HG03571 (cell line): ENCODE measurements around the gene PRAC1.
"Not testable (repeated sequence)": the region's sequence is repeated elsewhere in the genome, so short reads cannot be mapped to it uniquely, and the experiment has no call there.

Experiments used
- ATAC-seq: cut with Tn5 transposase; IDR thresholded peaks from one replicate; pipeline ENCODE4 v1.9.1; 2021; ENCODE audit not compliant: unreplicated experiment

PRAC1 gene

GRCh38 chr17:48727415-48728175 is 5.3 kb upstream of the PRAC1 start:
- no peak for ATAC-seq

GRCh38 chr17:48726916-48727286 is 4.6 kb upstream of the PRAC1 start:
- ATAC-seq = no peak

- no peak for ATAC-seq
Measured at GRCh38 chr17:48726114-48726915, 4.0 kb upstream of the PRAC1 start.

- ATAC-seq = no peak
Measured at GRCh38 chr17:48725288-48726064, 3.2 kb upstream of the PRAC1 start.

GRCh38 chr17:48725004-48725287 is 2.6 kb upstream of the PRAC1 start:
- ATAC-seq = no peak

- ATAC-seq = no peak
Measured at GRCh38 chr17:48724251-48725003, 2.1 kb upstream of the PRAC1 start.

GRCh38 chr17:48723423-48724250 is 1.3 kb upstream of the PRAC1 start:
- ATAC-seq = no peak

GRCh38 chr17:48722915-48723422 is 651 bp upstream of the PRAC1 start, which contains the start of gene PRAC2:
Gene PRAC2, plus strand, starts transcription at chr17:48723185. Its CDS starts 1,226 bp downstream, at chr17:48724411.
- ATAC-seq = no peak

- ATAC-seq = no peak
Measured at GRCh38 chr17:48721009-48721402, 1.3 kb downstream of the PRAC1 start.

GRCh38 chr17:48720266-48721008 is 1.9 kb downstream of the PRAC1 start:
- ATAC-seq = no peak

GRCh38 chr17:48719642-48720265 is 2.6 kb downstream of the PRAC1 start:
- ATAC-seq = no peak

GRCh38 chr17:48718761-48719641 is 3.3 kb downstream of the PRAC1 start:
- ATAC-seq = no peak

GRCh38 chr17:48718227-48718760 is 4.0 kb downstream of the PRAC1 start:
- no peak for ATAC-seq

GRCh38 chr17:48717367-48718226 is 4.7 kb downstream of the PRAC1 start:
- ATAC-seq = no peak

- ATAC-seq = not testable (repeated sequence)
Measured at GRCh38 chr17:48716549-48716948, 5.8 kb downstream of the PRAC1 start.
